ENCODE measurements around the gene MARCHF5. TPM values are rescaled to one million over a fixed set of nuclear protein-coding genes. Genes with fewer than 3 reads are reported as not detected.

Gene MARCHF5
- total RNA-seq, 1 donor from 2014 or later = 32.2 TPM

DNA sequence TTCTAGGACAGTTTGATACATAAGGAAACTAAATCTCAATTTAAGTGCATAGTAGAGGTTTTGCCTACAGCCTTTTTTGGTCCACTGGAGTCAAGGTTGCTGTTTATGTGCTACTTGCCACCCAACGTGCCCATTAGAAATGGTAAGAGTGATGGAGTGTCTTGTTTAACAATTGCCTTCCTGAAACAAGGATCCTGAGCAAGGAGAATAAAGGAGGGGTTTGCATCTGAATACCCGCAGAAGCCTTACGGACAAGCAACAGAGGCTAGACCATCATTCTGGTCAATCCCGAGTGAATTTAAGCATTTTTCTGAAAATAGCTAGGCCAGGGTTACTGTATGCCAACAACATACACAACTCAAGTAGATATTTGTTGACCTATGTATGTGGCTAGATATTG is 63.6 kb downstream of the MARCHF5 start:
- TF ChIP-seq, protein P1, sequence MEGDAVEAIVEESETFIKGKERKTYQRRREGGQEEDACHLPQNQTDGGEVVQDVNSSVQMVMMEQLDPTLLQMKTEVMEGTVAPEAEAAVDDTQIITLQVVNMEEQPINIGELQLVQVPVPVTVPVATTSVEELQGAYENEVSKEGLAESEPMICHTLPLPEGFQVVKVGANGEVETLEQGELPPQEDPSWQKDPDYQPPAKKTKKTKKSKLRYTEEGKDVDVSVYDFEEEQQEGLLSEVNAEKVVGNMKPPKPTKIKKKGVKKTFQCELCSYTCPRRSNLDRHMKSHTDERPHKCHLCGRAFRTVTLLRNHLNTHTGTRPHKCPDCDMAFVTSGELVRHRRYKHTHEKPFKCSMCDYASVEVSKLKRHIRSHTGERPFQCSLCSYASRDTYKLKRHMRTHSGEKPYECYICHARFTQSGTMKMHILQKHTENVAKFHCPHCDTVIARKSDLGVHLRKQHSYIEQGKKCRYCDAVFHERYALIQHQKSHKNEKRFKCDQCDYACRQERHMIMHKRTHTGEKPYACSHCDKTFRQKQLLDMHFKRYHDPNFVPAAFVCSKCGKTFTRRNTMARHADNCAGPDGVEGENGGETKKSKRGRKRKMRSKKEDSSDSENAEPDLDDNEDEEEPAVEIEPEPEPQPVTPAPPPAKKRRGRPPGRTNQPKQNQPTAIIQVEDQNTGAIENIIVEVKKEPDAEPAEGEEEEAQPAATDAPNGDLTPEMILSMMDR (IDR thresholded peaks at IDR 0.05; ENCODE audit: borderline replicate concordance) = no peak
- H3K4me1 ChIP-seq = no peaks in the 10 kb centered on the region
- no peak overlapping the region for H3K4me3 ChIP-seq
- no peaks in the 10 kb centered on the region for H3K27me3 ChIP-seq (ENCODE audit: low read depth)
- peaks cover 24% of the 10 kb centered on the region for H3K36me3 ChIP-seq
- intact Hi-C loops (cut with micrococcal nuclease) = no loop called here
- no peak overlapping the region for H3K27ac ChIP-seq (replicated peaks)
- no peak for DNase-seq
- H3K9me3 ChIP-seq (replicated peaks) = peaks cover 4% of the 10 kb centered on the region

DNA sequence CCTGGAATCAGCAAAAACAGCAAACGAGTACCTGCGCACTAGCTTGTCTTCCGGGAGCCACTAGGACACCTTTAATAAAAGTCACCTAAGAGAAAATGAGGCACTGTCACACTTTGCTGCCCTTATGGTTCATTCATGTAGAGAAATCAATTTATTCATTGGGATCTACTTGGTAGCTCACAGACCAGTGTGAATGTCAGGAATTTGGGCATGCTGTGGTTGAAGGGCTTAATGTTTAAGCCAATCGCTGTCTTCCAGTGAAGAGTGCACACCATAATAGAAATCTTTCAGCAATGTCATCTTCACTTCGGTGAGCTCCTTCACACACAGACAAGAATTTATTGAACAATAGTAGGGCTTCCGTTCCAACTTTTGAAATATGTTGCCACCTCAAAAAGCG is 65.1 kb downstream of the MARCHF5 start:
- TF ChIP-seq, protein P1 (IDR thresholded peaks at IDR 0.05; ENCODE audit: borderline replicate concordance) = no peak
- DNase-seq = no peak
- Histone ChIP-seq H3K9me3 (replicated peaks) (peaks cover 6% of the 10 kb centered on the region), H3K27me3 (ENCODE audit: low read depth) (no peaks in the 10 kb centered on the region), H3K4me3 (no peak overlapping the region), H3K4me1 (no peaks in the 10 kb centered on the region), H3K36me3 (peaks cover 10% of the 10 kb centered on the region), H3K27ac (replicated peaks) (no peak overlapping the region)
- intact Hi-C loops (cut with micrococcal nuclease) = no loop called here

DNA sequence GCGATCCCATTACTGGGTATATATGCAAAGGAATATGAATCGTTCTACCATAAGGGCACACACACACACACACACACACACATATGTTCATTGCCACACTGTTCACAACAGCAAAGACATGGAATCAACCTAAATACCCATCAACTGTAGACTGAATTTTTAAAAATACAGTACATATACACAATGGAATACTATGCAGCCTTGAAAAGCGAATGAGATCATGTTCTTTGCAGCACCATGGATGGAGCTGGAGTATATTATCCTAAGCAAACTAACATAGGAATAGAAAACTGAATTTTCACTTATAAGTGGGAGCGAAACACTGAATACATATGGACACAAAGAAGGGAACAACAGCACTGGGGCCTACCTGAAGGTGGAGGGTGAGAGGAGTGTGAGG is 72.5 kb downstream of the MARCHF5 start:
- TF ChIP-seq, protein P1 (IDR thresholded peaks at IDR 0.05; ENCODE audit: borderline replicate concordance) = no peak
- Histone ChIP-seq H3K27ac (replicated peaks) (no peak overlapping the region), H3K36me3 (no peaks in the 10 kb centered on the region), H3K4me3 (no peak overlapping the region), H3K27me3 (ENCODE audit: low read depth) (no peaks in the 10 kb centered on the region), H3K4me1 (no peaks in the 10 kb centered on the region), H3K9me3 (replicated peaks) (peaks cover 6% of the 10 kb centered on the region)
- intact Hi-C loops (cut with micrococcal nuclease) = no loop called here
- DNase-seq = no peak

DNA sequence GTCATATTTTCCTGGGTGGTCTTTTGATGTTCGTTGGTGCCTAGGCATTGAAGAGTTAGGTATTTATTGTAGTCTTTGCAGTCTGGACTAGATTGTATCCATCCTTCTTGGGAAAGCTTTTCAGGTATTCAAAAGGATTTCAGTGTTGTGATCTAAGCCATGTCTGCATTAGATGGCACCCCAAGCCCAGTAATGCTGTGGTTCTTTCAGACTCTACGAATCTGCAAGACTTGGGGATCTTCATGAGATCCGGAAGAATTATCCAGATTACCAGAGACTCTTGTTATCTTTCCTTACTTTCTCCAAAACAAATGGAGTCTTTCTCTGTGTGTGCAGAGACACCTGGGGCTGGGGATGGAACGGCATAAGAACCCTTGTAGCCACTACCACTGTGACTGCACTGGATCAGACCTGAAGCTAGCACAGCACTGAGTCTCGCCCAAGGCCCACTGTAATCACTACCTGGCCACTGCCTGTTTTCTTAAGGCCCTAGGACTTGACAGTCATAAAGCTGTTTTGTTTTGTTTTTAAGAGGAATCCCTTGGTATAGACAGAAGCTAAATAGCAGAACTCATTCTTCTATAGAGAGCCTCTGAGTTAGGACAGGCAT is 75.5 kb downstream of the MARCHF5 start:
- TF ChIP-seq, protein P1 (IDR thresholded peaks at IDR 0.05; ENCODE audit: borderline replicate concordance) = no peak
- Histone ChIP-seq H3K9me3 (replicated peaks) (no peaks in the 10 kb centered on the region), H3K27ac (replicated peaks) (no peak overlapping the region), H3K27me3 (ENCODE audit: low read depth) (no peaks in the 10 kb centered on the region), H3K4me1 (no peaks in the 10 kb centered on the region), H3K4me3 (no peak overlapping the region), H3K36me3 (no peaks in the 10 kb centered on the region)
- no peak for DNase-seq
- intact Hi-C loops (cut with micrococcal nuclease) = no loop called here

DNA sequence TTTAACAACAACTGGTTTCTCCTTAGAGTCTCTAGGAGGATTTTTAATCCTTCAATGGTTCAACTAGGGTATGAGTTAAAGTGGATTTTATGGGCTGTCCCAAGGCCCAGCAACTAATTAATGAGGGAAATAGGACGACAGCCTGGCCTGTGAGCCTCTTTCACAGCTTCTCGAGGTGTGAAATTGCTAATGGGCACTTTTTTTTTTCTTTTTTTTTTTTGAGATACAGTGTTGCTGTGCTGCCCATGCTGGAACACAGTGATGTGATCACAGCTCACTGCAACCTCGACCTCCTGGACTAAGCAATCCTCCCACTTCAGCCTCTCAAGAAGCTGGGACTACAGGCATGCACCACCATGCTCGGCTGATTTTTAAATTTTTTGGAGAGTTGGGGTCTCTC is 87.0 kb downstream of the MARCHF5 start:
- TF ChIP-seq, protein P1 (IDR thresholded peaks at IDR 0.05; ENCODE audit: borderline replicate concordance) = no peak
- H3K36me3 ChIP-seq = no peaks in the 10 kb centered on the region
- H3K27ac ChIP-seq (replicated peaks) = no peak overlapping the region
- peaks cover 16% of the 10 kb centered on the region for H3K4me1 ChIP-seq
- H3K27me3 ChIP-seq (ENCODE audit: low read depth) = peaks cover 8% of the 10 kb centered on the region
- DNase-seq = no peak
- intact Hi-C loops (cut with micrococcal nuclease) = no loop called here
- no peaks in the 10 kb centered on the region for H3K9me3 ChIP-seq (replicated peaks)
- H3K4me3 ChIP-seq = no peak overlapping the region
